LNCaP clone FGC (cell line): Measurements from ENCODE around the gene DHDDS.

Experiments
- DNase-seq: peaks from one replicate; pipeline ENCODE4 v3.0.0-alpha.2; 2011; ENCODE audit warnings: low read depth
- H3K4me3 ChIP-seq: 2 replicates; pipeline ENCODE4 v1.5.1; 2011; ENCODE audit warnings: mild to moderate bottlenecking, low read depth, low read length, control low read depth
- TF ChIP-seq, protein P1 (sequence below): IDR thresholded peaks from 2 replicates; pipeline ENCODE4 v1.5.1; 2012; ENCODE audit warnings: mild to moderate bottlenecking; ENCODE audit not compliant: control insufficient read depth, insufficient read depth; ENCODE audit errors: extremely low read depth

The DHDDS gene

DNA sequence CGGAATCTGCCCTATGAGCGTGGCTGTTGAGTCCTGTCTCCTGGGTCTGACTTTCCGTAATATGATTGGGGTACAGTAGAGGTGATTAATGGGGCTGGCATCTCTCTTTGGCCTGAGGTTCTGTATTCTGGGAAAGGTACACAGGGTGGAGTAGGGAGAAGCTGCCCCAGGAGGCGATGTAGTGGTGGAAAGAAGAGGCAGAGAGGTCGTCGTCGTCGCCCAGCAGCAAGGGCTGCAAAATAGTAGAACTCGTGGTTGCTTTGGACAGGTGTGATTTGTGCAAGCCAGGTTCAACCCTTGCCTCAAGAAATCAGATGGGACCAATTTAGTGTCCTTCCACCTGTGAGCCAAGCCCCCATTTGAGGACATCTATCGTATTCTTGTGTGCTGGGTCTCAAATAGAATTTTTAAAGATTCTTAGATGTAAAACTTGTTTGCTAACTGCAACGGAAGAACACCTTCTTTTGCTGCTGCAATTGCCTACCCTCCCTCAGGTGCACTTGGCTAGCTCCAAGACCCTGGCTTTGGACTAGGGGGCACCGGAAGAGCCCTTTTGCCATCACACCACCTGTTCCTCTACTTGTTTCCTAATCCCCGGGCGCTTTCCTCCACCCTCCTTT is 38.9 kb downstream of the DHDDS start:
- DNase-seq, result no peak
- H3K4me3 ChIP-seq, result peak overlapping the region; percentile 67
- TF ChIP-seq, protein P1, sequence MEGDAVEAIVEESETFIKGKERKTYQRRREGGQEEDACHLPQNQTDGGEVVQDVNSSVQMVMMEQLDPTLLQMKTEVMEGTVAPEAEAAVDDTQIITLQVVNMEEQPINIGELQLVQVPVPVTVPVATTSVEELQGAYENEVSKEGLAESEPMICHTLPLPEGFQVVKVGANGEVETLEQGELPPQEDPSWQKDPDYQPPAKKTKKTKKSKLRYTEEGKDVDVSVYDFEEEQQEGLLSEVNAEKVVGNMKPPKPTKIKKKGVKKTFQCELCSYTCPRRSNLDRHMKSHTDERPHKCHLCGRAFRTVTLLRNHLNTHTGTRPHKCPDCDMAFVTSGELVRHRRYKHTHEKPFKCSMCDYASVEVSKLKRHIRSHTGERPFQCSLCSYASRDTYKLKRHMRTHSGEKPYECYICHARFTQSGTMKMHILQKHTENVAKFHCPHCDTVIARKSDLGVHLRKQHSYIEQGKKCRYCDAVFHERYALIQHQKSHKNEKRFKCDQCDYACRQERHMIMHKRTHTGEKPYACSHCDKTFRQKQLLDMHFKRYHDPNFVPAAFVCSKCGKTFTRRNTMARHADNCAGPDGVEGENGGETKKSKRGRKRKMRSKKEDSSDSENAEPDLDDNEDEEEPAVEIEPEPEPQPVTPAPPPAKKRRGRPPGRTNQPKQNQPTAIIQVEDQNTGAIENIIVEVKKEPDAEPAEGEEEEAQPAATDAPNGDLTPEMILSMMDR, result no peak

DNA sequence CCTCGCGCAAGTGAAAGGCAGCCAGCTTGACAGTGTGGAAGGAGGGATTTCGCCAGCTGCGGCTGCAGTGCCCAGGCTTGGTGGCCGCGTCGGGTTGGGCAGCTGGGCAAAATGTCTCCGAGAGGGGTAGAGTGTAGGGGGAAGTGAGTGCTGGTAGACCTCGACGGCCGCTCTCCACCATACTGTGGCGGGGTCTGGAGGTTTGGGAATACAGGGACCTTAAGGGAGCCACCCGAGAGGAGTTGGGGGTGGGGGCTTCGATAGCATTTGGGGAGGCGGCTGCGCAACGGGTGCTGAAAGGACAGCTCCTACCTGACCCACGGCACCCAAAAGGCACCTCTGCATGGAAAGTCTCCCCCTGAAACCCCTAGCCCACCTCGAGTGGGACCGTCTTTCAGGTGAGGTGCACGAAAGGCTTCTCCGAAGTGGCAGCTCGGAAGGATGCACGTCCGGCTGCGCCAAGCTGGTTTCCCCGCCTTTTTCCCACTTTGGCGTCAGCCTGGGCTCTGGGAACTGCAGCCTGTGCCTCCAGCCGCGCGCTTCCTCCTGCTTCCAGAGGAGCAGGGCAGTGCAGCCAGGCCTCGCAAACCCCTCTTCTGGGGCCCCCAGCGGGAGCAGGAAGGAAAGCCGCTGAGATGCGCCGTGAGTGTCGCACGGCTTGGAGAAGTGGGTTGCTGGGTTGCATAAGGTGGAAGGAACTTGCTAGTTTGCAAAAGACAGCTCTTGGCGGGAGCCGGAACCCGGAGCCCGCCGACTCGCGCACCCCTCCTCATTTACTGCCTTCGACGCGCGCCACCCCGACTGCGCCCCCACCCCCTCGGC is 39.6 kb downstream of the DHDDS start:
- DNase-seq, result no peak
- TF ChIP-seq, protein P1, result no peak
- peak overlapping the region; percentile 67 for H3K4me3 ChIP-seq

DNA sequence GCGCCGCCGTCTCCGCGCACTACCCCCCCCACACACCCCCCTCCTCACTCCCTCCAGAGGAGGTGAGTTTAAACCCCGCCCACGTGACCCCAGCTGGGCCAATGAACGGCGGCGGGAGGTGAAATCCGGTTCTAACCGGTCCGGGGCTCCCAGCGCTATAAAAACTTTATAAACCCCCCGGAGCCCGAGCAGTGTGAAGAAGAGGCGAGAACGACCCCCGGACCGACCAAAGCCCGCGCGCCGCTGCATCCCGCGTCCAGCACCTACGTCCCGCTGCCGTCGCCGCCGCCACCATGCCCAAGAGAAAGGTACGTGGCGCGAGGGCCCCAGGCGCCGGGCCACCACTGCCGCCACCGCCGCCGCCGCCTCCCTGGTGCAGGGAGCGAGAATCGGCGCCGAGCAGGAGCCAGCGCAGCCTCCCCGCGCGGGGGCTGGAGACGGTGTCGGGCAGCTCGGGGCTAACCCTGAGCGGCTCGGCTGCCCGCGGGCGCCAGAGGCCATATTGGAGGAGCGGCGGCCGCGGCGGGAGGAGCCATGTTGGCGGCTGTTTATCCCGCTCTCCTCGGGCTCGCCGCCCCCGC is 40.3 kb downstream of the DHDDS start, which contains the start of gene HMGN2:
TSS of gene HMGN2 (plus strand) at position 121 of the 581 bp plus-strand sequence. CDS start at position 294, 173 bp downstream.
- peak within 1 kb of the TSS; percentile 67 for H3K4me3 ChIP-seq
- peak; percentile 17 for DNase-seq
- TF ChIP-seq, protein P1, result no peak

DNA sequence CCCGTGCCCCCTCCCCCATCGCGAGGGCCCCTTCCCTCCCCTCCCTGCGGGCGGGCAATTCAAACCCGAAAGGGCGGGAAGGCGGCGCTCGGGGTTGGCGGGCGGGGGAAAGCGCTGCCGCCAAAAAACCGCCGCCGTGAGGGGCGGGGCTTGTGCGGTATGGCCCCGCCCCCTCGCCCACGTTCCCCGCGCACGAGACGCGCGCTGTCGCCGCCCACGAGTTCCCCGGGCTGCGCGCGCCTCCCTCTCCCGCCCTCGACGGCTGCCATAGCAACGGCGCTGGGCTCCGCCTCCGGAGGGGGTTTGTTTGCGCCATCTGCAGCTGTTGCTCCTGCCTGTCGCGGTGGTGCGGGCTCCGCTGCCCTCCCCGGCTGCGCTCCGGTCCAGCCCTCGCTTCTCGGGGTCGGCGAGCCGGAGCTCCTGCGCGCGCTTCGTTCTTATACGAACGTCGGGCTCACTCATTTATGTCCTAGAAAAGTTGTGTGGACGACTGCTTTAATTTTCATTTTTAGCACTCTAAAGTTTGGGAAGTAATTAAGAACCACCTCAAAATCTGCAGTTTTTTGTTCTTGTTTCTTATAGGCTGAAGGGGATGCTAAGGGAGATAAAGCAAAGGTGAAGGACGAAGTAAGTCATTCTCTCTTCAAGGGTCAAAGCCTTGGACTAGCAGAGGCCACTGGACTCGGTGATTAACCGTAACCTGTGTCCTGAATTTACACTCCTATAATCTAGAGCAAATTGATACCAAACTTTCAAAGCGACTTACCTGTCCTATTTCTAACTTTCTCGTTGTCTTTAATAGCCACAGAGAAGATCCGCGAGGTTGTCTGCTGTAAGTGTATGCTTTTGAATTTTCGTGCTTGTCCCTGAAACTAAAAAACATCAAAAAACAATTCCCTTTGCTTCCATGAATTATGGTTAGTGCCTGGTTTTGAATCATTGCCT is 41.1 kb downstream of the DHDDS start:
- TF ChIP-seq, protein P1, result no peak
- H3K4me3 ChIP-seq, result peak overlapping the region; percentile 67
- DNase-seq, result peak; percentile 39

DNA sequence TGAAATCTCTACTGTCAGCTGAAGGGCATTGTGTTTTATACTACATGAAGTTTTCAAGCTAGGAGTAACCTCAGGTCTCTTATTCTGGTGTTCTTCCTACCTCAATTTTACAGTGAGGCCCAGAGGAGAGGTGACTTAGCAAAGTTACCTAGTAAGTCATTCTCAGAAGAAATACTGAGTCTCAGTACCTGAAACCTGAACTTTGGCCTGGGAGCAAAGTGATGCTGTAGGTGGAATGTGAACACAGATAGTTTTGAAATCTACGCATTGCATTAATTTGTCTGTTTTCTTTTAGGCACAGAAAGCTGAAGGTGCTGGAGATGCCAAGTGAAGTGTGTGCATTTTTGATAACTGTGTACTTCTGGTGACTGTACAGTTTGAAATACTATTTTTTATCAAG is 42.7 kb downstream of the DHDDS start:
- H3K4me3 ChIP-seq, result no peak overlapping the region

DNA sequence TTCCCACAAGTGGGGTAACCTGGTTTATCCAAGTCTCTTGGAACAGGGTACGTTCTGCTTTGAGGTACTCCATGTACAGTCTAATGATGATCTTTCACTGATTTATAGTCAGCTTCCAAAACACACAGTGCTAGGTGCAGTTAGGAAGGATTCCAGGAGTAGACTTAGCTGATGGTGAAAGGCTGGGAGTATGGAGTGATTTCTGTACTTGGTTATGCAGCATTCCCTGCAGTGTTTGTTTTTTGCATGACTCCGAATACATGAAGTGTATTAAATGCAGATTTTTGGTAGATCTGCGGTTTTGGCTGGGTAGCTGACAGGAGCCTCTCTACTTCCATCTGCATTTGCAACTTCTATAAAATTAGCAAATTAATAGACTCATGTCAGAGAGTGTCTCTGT is 43.9 kb downstream of the DHDDS start:
- DNase-seq, result no peak
- H3K4me3 ChIP-seq, result no peak overlapping the region
- TF ChIP-seq, protein P1, result no peak

More for the DNA sequence above, 42.7 kb downstream of the DHDDS start:
- TF ChIP-seq, protein P1, result no peak
- no peak for DNase-seq
